HG03135 (cell line): ENCODE results near the gene SSTR5.

Source experiments
- ATAC-seq: cut with Tn5 transposase; IDR thresholded peaks from one replicate; pipeline ENCODE4 v1.9.1; 2021; ENCODE audit warnings: mild to moderate bottlenecking, moderate library complexity; ENCODE audit not compliant: unreplicated experiment

The SSTR5 gene

GRCh38 chr16:1039762-1040161, 32.8 kb upstream of the SSTR5 start:
- no peak for ATAC-seq

DNA sequence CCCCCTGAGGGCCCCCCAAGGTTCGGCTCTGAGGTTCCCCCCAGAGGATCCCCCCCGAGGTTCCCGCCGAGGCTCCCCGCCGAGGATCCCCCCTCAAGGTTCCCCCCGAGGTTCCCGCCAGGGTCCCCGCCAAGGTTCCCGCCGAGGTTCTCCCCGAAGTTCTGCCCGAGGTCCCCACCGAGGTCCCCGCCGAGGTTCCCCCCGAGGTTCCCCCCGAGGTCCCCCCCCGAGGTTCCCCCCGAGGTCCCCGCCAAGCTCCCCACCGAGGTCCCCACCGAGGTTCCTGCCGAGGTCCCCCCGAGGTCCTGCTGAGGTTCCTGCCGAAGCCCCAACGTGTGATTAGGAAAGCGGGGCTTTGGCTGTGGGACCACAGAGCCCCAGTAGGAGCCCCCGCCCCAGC, 32.2 kb upstream of the SSTR5 start:
- no peak for ATAC-seq

GRCh38 chr16:1042049-1042744, 30.4 kb upstream of the SSTR5 start:
- ATAC-seq: no peak

DNA sequence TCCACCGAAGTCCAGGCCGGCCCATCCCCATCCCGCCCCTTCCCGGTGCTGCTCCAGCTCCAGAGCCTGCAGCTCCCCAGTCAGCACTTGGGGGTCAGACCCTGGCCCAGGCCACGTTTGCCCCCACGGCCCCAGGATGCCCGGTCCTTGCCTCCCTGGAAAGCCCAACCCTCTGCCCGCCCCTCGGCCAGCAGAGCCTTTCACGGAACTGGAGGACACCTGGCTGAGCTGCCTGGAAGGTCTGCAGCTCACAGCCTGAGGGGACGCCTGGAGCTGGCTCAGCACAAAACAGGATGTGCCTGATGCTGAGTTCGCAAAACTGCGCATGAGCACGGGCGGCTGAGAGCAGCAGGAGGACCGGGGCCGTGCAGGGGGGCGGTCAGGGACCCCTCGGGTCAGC, 29.7 kb upstream of the SSTR5 start:
- no peak for ATAC-seq

- no peak for ATAC-seq
These were observed 28.6 kb upstream of the SSTR5 start for GRCh38 chr16:1043881-1044451.

- ATAC-seq: no peak
These were observed 27.9 kb upstream of the SSTR5 start for GRCh38 chr16:1044460-1045309.

DNA sequence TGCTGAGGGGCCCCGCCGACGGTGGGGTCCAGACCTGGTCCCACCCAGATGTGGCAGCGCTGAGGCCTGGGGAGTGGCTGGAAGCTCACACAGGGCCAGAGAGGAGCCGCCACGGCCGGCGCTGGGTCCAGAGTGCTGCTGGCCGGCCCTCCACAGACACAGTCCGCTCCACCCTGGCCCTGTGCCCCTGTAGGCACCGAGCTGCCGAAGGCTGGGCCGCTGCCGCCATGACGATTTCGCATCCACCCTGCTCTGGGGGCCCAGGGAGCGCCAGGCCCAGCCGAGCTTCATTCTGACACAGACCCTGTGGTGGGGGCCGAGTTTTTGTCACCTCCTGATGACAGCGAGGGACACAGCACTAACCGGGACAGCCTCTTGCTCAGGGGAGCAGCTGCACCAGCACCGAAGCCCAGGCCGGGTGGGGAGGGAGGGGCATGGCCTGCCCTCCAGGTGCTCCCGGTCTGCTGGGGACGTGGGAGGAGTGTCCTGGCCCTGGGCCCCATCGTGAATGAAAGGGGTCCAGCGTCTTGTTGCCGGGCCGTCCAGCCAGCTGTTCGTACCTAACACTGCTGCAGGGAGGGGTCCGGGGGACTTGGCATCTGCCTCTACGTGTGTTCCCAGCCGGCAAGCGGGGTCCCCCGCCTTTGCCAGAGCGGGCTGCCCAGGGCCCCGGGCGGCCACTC, 27.1 kb upstream of the SSTR5 start:
- no peak for ATAC-seq

- no peak for ATAC-seq
These were observed 26.3 kb upstream of the SSTR5 start for GRCh38 chr16:1045993-1046911.

GRCh38 chr16:1047123-1047522, 25.4 kb upstream of the SSTR5 start:
- ATAC-seq: no peak

DNA sequence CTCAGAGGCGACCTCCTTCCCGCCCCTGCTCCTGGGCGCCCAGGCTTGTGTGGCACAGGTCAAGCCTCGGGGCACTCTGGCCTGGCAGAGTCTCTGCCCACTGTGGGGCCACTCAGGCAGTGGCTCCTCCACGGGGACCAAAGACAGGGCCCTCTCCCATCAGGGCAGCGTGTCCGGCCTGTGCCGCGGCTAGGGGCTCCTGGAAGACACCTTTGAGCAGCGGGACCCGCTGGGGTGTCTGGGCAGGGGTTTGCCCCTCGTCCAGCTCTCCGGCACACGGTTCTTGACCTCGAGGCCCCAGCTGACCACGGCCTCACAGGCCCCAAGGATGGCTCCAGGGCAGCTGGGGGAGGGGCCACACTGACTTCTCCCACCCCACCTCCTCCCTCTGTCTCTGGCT, 24.7 kb upstream of the SSTR5 start:
- ATAC-seq: no peak

DNA sequence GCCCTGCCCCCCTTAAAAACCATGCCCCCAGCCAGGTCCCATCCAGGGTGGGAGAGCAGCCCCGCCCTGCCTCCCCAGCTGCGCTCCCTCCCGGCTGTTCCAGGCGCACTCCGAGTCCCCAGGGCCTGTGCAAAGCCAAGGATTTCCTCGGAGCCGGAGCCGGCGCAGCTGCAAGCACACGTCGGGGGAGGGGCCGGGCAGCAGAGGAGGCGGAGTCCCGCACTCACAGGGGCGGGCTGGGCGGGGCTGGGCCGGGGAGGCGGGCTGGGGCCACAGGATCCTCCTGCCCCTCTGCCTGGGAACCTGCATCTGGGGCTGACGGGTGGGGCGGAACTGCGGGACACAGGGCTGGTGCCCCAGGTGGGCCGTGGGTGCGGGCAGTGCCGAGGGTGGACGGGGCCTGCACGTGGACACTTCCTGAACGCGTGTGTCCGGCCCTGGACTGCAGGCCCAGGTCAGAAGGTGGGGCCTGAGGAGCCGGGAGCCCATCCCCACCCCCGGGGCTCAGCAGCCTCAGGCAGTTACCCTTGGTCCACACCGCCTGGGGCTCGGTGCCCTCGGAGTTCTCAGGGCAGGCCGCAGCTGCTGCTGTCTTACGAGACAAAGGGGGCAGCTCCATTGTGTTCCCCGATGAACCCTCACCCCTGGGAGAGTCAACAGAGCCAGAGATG, 24.0 kb upstream of the SSTR5 start:
- no peak for ATAC-seq

- no peak for ATAC-seq
These were observed 23.2 kb upstream of the SSTR5 start for GRCh38 chr16:1049113-1049975.

GRCh38 chr16:1049976-1050247, 22.6 kb upstream of the SSTR5 start:
- no peak for ATAC-seq

DNA sequence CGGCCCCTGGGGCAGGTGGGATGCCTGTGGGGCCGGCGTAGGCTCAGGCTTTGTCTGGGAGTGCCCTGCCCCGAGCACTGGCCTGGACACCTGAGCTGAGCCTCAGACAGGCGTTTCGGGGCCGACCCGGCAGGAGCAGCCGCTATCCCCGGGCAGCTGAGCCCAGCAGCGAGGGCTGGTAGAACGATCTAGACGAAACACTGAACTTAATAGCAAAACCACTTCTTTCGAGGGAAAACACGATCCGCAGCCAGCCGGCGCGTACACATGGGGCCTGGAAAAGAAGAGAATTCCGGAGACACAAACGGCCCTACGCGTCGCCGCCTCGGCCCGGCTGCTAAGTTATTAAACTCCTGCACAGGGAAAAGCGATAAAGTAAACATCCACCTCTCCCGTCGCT, 22.0 kb upstream of the SSTR5 start:
- ATAC-seq: no peak

- ATAC-seq: no peak
These were observed 21.6 kb upstream of the SSTR5 start for GRCh38 chr16:1050921-1051320.

DNA sequence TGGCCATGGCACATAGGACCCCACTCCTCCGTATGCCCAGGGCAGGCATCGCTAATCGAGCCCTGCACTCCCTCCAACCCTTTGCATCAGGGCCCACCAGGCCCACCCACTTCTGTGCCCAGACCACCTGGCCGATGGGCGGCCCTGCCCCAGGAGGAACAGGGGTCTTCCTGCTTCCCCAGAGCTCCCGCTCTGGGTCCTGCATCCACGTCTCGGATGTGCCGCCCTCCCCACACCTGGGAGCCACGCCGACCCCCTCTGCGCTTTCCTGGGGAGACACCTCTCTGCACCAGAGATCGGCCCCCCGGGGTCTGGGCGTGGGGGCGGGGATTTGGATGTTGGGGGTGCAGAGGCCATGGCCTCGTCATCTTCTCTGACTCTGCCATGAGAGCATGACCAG, 21.1 kb upstream of the SSTR5 start:
- no peak for ATAC-seq

DNA sequence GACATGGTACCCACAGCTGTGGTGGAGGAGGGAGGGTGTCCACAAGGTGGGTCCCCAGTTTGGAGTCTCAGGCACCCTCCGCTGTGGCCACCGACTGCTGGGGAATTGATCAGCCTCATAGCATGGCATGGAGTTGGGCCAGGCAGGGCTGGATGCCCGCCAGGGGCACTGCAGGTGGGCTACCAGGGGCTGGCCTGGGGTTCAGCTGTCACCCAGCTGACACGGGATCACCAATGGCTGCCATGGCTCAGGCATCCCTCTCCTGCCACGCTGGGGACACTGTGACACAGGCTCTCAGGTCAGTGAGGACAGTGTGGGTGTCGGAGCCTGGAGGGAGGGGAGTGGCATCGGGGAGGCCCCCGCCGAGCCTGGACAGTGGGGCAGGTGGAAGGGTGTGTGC, 19.8 kb upstream of the SSTR5 start:
- ATAC-seq: no peak

DNA sequence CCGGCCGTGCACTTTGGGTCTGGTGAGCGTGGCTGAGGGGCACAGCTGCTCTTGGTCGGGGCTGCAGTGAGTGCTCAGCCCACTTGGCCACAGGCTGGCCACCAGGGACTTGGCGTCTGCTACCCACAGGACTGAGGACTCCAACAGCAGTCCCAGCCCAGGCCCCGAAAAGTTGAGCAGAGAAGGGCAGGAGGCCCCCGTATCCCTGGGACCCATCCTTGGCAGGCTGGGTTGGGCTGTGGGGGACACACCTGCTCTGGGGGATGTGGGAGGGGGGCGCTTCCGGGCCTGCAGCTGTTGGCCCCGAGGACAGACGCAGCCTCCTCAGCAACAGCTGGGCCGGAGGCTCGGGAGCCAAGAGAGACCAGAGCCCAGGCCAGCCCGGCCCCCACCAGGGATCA, 19.4 kb upstream of the SSTR5 start:
- no peak for ATAC-seq

GRCh38 chr16:1053700-1054368, 18.7 kb upstream of the SSTR5 start:
- ATAC-seq: no peak
